Right lobe of liver (tissue), 4 donors: ENCODE results near the gene ATOSA.

Experiments
- CTCF ChIP-seq, 4 donors: fragments of 200-600 bp in 3 of 4; fragments of 450-650 bp in 1 of 4; IDR thresholded peaks; one replicate each; pipeline versions ENCODE4 v1.5.1 to v1.8.0; 2016 to 2022; ENCODE audit warnings: antibody characterized with exemption in 4 of 4, mild to moderate bottlenecking in 2 of 4
- POLR2A ChIP-seq: fragments of 450-650 bp; IDR thresholded peaks from one replicate; pipeline ENCODE4 v1.6.1; 2017; ENCODE audit warnings: antibody characterized with exemption, mild to moderate bottlenecking
- donor health status: DM: no; HTN: no; CAD: no.
- donor health status: DM: no; HTN: no; CAD: no.
- donor health status: DM: no; HTN: yes; CAD: no.

GRCh38 chr15:52698514-52698913 is 19.3 kb upstream of the ATOSA start:
- TF ChIP-seq CTCF (IDR thresholded peaks at IDR 0.05) (no peak), POLR2A (no peak)
